HepG2 (cell line): ENCODE measurements around the gene SVIP. TPM values are rescaled to one million over a fixed set of nuclear protein-coding genes. Genes with fewer than 3 reads are reported as not detected.
A peak's percentile ranks its signal among the peaks of the same experiment; 100 is the strongest.

Experiments used
- ATAC-seq: fragments of 200-7000 bp; cut with Tn5 transposase; 3 replicates; pipeline ENCODE4 v1.9.1; 2020; ENCODE audit warnings: mild to moderate bottlenecking, moderate library complexity
- BruUV-seq: library from RNA; stranded (reverse); fragments of 400-500 nt; replicated peaks from 2 replicates; lab custom pipeline; 2021; lab: Mats Ljungman, UMichigan
- CTCF ChIA-PET: fragments of 300-600 bp; formaldehyde crosslinking; extraction: SDS; loops from one replicate; lab custom pipeline; 2021; ENCODE audit warnings: low total read pairs, inconsistent platforms, low intra/inter-chr PET ratio; lab: Yijun Ruan, JAX
- POLR2A ChIA-PET: fragments of 350-600 bp; sonication (Branson Sonifier 250); formaldehyde crosslinking; loops from one replicate; lab custom pipeline; 2020; ENCODE audit warnings: antibody characterized with exemption, inconsistent platforms; lab: Yijun Ruan, JAX
- DNase-seq: peaks from one replicate; pipeline ENCODE4 v3.0.0-alpha.2; 2015; ENCODE audit warnings: low spot score
- FAIRE-seq: peaks from 3 replicates; lab custom pipeline; 2011; peaks lifted over from hg19 to GRCh38; lab: Jason Lieb, UNC
- H2AFZ ChIP-seq: one replicate; pipeline ENCODE4 v1.6.1; 2011; ENCODE audit warnings: low read length, inconsistent platforms
- H3K27ac ChIP-seq: fragments of 300-600 bp; 3 replicates; pipeline ENCODE4 v1.8.0; 2011; ENCODE audit warnings: mixed run types, mild to moderate bottlenecking, mixed read lengths, low read length, inconsistent platforms; ENCODE audit not compliant: insufficient read depth; ENCODE audit errors: extremely low read length
- H3K27me3 ChIP-seq, 2 experiments: fragments of 200-600 bp in 1 of 2; 2 replicates in 1 of 2; 3 replicates in 1 of 2; pipeline versions ENCODE4 v1.6.0 to v1.8.0; 2011; ENCODE audit warnings: low read length in 2 of 2, mild to moderate bottlenecking in 2 of 2, moderate library complexity in 2 of 2, inconsistent platforms in 1 of 2; ENCODE audit not compliant: insufficient read depth in 2 of 2, control insufficient read depth in 1 of 2
- H3K36me3 ChIP-seq, 2 experiments: fragments of 200-600 bp in 1 of 2; replicated peaks in 1 of 2; 2 replicates in 1 of 2; 3 replicates in 1 of 2; pipeline versions ENCODE4 v1.5.1 to v1.8.0; 2011; ENCODE audit warnings: low read length in 2 of 2, inconsistent platforms in 1 of 2; ENCODE audit not compliant: insufficient read depth in 2 of 2, control insufficient read depth in 1 of 2
- H3K4me1 ChIP-seq: 2 replicates; pipeline ENCODE4 v1.5.1; 2012; ENCODE audit warnings: low read length, inconsistent platforms; ENCODE audit not compliant: insufficient read depth
- H3K4me2 ChIP-seq: 2 replicates; pipeline ENCODE4 v1.6.0; 2011; ENCODE audit warnings: low read depth, low read length, inconsistent platforms
- H3K4me3 ChIP-seq, 3 experiments: fragments of 200-600 bp in 1 of 3; sonication (generic), shearing (Covaris generic) in 1 of 3; replicated peaks in 1 of 3; 2 replicates each; pipeline ENCODE4 v1.5.1; 2011 to 2016; ENCODE audit warnings: low read length in 3 of 3, inconsistent platforms in 2 of 3, low read depth in 2 of 3, mild to moderate bottlenecking in 2 of 3, control low read depth in 1 of 3, mixed read lengths in 1 of 3; ENCODE audit not compliant: insufficient read depth in 1 of 3
- H3K79me2 ChIP-seq: one replicate; pipeline ENCODE4 v1.6.1; 2011; ENCODE audit warnings: low read length, inconsistent platforms; ENCODE audit not compliant: insufficient read depth
- H3K9ac ChIP-seq: 2 replicates; pipeline ENCODE4 v1.6.0; 2011; ENCODE audit warnings: mild to moderate bottlenecking, low read depth, low read length, inconsistent platforms; ENCODE audit not compliant: insufficient read depth
- H3K9me3 ChIP-seq: 2 replicates; pipeline ENCODE4 v1.5.1; 2012; ENCODE audit warnings: mild to moderate bottlenecking, low read length
- H4K20me1 ChIP-seq: 2 replicates; pipeline ENCODE4 v1.6.0; 2011; ENCODE audit warnings: inconsistent platforms, mild to moderate bottlenecking, low read length, moderate library complexity; ENCODE audit not compliant: insufficient read depth
- HNF4A ChIP-seq: sonication (generic); formaldehyde crosslinking; IDR thresholded peaks from 2 replicates; pipeline ENCODE4 v1.4.0; 2020; ENCODE audit warnings: missing genetic modification reagents
- NFE2 ChIP-seq: sonication (generic); formaldehyde crosslinking; IDR thresholded peaks from 2 replicates; pipeline ENCODE4 v1.4.0; 2020; ENCODE audit warnings: missing genetic modification reagents
- NFE2L2 ChIP-seq: fragments of 150-350 bp; IDR thresholded peaks from 2 replicates; pipeline ENCODE4 v1.6.1; 2014; ENCODE audit warnings: low read length
- SIN3B ChIP-seq: fragments of 150-350 bp; IDR thresholded peaks from 2 replicates; pipeline ENCODE4 v1.6.1; 2014; ENCODE audit warnings: low read length
- STAG1 ChIP-seq: sonication (generic); formaldehyde crosslinking; IDR thresholded peaks from 2 replicates; pipeline ENCODE4 v1.4.0; 2020; ENCODE audit warnings: missing genetic modification reagents
- TSC22D2 ChIP-seq: sonication (generic); formaldehyde crosslinking; IDR thresholded peaks from 2 replicates; pipeline ENCODE4 v1.5.1; 2020; ENCODE audit warnings: missing genetic modification reagents, mild to moderate bottlenecking, borderline replicate concordance
- WIZ ChIP-seq: sonication (generic); formaldehyde crosslinking; IDR thresholded peaks from 2 replicates; pipeline ENCODE4 v1.5.1; 2020; ENCODE audit warnings: mild to moderate bottlenecking, missing genetic modification reagents
- WGBS: methylation state at CpG from one replicate; pipeline ENCODE4 v1.1.6; 2017; ENCODE audit warnings: low lambda C conversion rate; 5-methylcytosine and 5-hydroxymethylcytosine counted together
- in situ Hi-C: cut with HindIII; loops from 2 replicates; pipeline ENCODE4 v1.10.0; 2017; ENCODE audit warnings: low pct_unique_long_range_greater_than_20kb; ENCODE audit not compliant: extremely low pct_ligation_motif_present
- intact Hi-C: fragments of 100-400 bp; cut with micrococcal nuclease; formaldehyde crosslinking; loops from one replicate; pipeline ENCODE4 v1.10.0; 2022; ENCODE audit not compliant: unreplicated experiment
- polyA plus RNA-seq, 8 experiments: library from polyadenylated mRNA; depleted of rRNA in 3 of 8; stranded (reverse) in 7 of 8; unstranded in 1 of 8; fragments of >200 nt; fragmentation: Illumina TruSeq in 4 of 8; extraction: Trizol in 4 of 8; gene quantifications; 2 replicates each; pipeline versions ENCODE4 v1.2.1 to v1.2.3, GENCODE V29; 2011 to 2016; ENCODE audit warnings: low read depth in 4 of 8, missing spikeins in 1 of 8, mixed read lengths in 1 of 8; ENCODE audit not compliant: insufficient read depth in 1 of 8
- total RNA-seq, 5 experiments: library from RNA; depleted of rRNA; stranded (reverse); fragments of >200 nt; fragmentation: Illumina TruSeq; extraction: Trizol; gene quantifications; 2 replicates each; pipeline ENCODE4 v1.2.3, GENCODE V29; 2016; ENCODE audit warnings: low read depth in 1 of 5
- TF ChIP-seq, protein P1 (sequence below): sonication (generic); formaldehyde crosslinking; IDR thresholded peaks from 2 replicates; pipeline ENCODE4 v1.5.0; 2020; ENCODE audit warnings: mild to moderate bottlenecking, missing genetic modification reagents, moderate library complexity
- TF ChIP-seq, protein P2 (sequence below): sonication (generic); formaldehyde crosslinking; IDR thresholded peaks from 2 replicates; pipeline ENCODE4 v1.4.0; 2020; ENCODE audit warnings: missing genetic modification reagents

Gene SVIP
- total and polyA plus RNA-seq, 2 of the 13 experiments (the other 11 are each of a cell fraction or from before 2014, with no cell fraction given), result 6.3 to 27.2 TPM

DNA sequence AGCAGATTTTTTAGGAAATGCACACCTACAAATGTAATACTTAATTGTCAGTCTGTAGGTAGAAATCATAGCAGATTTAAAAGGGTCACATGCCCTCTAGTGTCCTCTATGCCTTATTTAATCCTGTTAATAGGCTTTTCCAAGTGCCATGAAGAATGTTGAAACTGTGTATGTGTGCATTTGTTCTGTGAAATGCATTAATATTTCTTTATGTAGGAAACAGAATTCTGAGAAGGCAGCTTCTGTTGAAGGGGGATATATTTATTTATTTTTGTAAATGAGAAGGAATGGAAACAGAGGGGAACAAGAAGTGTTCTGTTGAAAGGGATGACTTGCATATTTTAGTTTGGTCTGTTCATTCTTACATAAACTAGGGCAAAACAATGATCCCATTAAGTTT lies 51.0 kb downstream of the SVIP start:
- Histone ChIP-seq H3K4me2 (no peak overlapping the region), H3K27ac (no peak overlapping the region), H3K9me3 (no peaks in the 10 kb centered on the region), H2AFZ (no peak overlapping the region), H3K27me3 (no peaks in the 10 kb centered on the region), H4K20me1 (no peaks in the 10 kb centered on the region), H3K36me3 (no peaks in the 10 kb centered on the region), H3K4me1 (peaks cover 9% of the 10 kb centered on the region), H3K4me3 (no peak overlapping the region), H3K9ac (no peak overlapping the region), H3K79me2 (no peaks in the 10 kb centered on the region)
- BruUV-seq, result no TSS peak
- in situ Hi-C loops, result no loop called here
- ATAC-seq, result no peak
- intact Hi-C loops, result no loop called here
- peak; percentile 4 for DNase-seq
- POLR2A ChIA-PET, result no interaction called here
- TF ChIP-seq, protein P1, sequence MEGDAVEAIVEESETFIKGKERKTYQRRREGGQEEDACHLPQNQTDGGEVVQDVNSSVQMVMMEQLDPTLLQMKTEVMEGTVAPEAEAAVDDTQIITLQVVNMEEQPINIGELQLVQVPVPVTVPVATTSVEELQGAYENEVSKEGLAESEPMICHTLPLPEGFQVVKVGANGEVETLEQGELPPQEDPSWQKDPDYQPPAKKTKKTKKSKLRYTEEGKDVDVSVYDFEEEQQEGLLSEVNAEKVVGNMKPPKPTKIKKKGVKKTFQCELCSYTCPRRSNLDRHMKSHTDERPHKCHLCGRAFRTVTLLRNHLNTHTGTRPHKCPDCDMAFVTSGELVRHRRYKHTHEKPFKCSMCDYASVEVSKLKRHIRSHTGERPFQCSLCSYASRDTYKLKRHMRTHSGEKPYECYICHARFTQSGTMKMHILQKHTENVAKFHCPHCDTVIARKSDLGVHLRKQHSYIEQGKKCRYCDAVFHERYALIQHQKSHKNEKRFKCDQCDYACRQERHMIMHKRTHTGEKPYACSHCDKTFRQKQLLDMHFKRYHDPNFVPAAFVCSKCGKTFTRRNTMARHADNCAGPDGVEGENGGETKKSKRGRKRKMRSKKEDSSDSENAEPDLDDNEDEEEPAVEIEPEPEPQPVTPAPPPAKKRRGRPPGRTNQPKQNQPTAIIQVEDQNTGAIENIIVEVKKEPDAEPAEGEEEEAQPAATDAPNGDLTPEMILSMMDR, result peak; percentile 44
- TF ChIP-seq NFE2 (CRISPR knock-in tag), result 0 out of 2 replicates have a peak, but pooled peaks have one; percentile 26
- peak; percentile 54 for TF ChIP-seq STAG1 (CRISPR knock-in tag)
- peak; percentile 91 for TF ChIP-seq NFE2L2
- TF ChIP-seq, protein P2, sequence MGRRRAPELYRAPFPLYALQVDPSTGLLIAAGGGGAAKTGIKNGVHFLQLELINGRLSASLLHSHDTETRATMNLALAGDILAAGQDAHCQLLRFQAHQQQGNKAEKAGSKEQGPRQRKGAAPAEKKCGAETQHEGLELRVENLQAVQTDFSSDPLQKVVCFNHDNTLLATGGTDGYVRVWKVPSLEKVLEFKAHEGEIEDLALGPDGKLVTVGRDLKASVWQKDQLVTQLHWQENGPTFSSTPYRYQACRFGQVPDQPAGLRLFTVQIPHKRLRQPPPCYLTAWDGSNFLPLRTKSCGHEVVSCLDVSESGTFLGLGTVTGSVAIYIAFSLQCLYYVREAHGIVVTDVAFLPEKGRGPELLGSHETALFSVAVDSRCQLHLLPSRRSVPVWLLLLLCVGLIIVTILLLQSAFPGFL (CRISPR knock-in tag), result no peak
- no peak for FAIRE-seq
- CTCF ChIA-PET, result no interaction called here

DNA sequence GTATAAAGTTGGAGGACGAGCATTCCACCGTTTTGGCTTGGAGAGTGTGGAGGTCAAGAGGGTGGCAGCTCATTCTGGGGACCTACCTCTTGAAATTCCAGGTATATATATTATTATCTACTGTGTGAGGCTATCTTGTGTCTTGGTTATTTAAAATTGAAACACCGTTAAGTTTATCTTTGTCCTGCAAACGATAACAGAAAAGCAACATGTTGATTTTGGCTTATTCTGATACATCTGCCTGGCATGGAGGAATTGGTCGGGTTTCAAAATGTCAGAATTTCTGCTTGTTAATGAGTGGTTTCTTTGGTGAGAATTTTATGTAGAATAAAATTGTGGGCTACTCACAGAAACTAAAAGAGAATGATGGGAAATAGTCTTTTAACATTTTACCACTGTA lies 54.4 kb downstream of the SVIP start:
- intact Hi-C loops, result no loop called here
- H3K27me3 ChIP-seq, result no peaks in the 10 kb centered on the region
- in situ Hi-C loops, result no loop called here

More for the DNA sequence above, 54.4 kb downstream of the SVIP start:
- no peak for FAIRE-seq
- no peak overlapping the region for H3K9ac ChIP-seq
- no peaks in the 10 kb centered on the region for H4K20me1 ChIP-seq
- no peak overlapping the region for H3K27ac ChIP-seq
- no peak overlapping the region for H3K4me2 ChIP-seq
- H3K4me3 ChIP-seq, result no peak overlapping the region
- H2AFZ ChIP-seq, result no peak overlapping the region
- BruUV-seq, result no TSS peak
- no peaks in the 10 kb centered on the region for H3K9me3 ChIP-seq
- TF ChIP-seq SIN3B, result no peak
- no peak for TF ChIP-seq TSC22D2
- TF ChIP-seq HNF4A, result no peak
- no peak for TF ChIP-seq WIZ (CRISPR knock-in tag)
- TF ChIP-seq, all 625 proteins: peak for 0
- H3K4me1 ChIP-seq, result peaks cover 9% of the 10 kb centered on the region
- H3K36me3 ChIP-seq, result no peaks in the 10 kb centered on the region
- ATAC-seq, result no peak
- POLR2A ChIA-PET, result no interaction called here
- no peaks in the 10 kb centered on the region for H3K79me2 ChIP-seq
- DNase-seq, result no peak
- WGBS, result 97% methylated on average over 5 of the region's 5 CpGs
- CTCF ChIA-PET, result no interaction called here
